Measurements from ENCODE around the gene CCDC136. TPM values are rescaled to one million over a fixed set of nuclear protein-coding genes. Genes with fewer than 3 reads are reported as not detected.

Gene CCDC136
- 1.4 to 2.2 TPM (median 2.1 TPM) in 5 replicates for total RNA-seq (2022; extraction: Qiagen RNA extraction)

GRCh38 chr7:128791121-128791971, at the start of gene CCDC136:
Gene CCDC136 (plus strand): TSS chr7:128791968. CDS start chr7:128792412, 444 bp downstream.

DNA sequence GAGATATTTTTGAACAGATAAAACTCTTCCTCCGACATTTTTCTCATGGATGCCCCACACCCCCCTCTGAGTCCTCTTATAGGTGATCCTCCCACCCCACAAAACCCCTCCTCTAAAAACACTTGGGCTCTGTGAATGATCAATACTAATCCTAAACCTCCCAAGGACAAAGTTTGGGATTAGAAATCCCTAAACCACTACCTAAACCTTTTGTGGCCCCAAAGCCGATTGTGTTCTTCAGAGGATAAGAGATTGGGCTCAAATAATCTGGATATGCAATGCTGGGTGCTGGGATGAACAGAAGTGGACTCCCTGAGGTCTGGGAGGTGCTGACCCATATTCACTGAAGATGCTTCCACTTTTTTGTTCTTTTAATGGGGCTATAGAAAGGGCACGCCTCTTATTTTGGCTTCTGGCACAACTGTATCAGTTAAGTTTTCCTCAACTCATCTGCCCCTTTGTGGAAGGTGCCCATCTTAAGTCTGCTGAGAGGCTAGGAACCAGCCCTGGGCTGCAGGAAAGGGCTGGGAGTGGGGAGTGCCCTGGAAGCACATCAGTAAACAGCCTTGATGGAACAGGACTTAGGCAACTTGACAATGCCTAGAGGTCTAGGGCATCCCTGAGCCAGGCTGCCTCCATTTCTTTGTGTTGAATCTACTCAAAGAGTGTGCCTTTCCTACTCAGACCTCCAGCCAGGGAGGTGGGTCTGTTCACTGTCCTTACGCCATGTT, 15.9 kb upstream of the CCDC136 start, which contains the start of gene OPN1SW:
TSS of gene OPN1SW (minus strand) at position 51 of the 731 bp plus-strand sequence. CDS start at position 38, 13 bp downstream.

GRCh38 chr7:128830231-128831177, 38.7 kb downstream of the CCDC136 start, which contains the start of gene FLNC:
Gene FLNC (plus strand): TSS chr7:128830406. CDS start chr7:128830638, 232 bp downstream.

GRCh38 chr7:128862571-128863432, 71.0 kb downstream of the CCDC136 start, which contains the start of gene ATP6V1F:
Gene ATP6V1F (plus strand): TSS chr7:128862856. CDS start chr7:128862905, 49 bp downstream.

Other genes with a start within 250 kb of the CCDC136 start
- 0.46 to 0.66 TPM (median 0.56 TPM) in 5 replicates for gene GARIN1A, start 119.7 kb upstream of the CCDC136 start, total RNA-seq (2022; extraction: Qiagen RNA extraction)
- gene CALU, start 52.6 kb upstream of the CCDC136 start, total RNA-seq (2022; extraction: Qiagen RNA extraction) = 143 to 189 TPM (median 180 TPM) in 5 replicates
- not detected in 5 replicates for gene OPN1SW, start 16.2 kb upstream of the CCDC136 start, total RNA-seq (2022; extraction: Qiagen RNA extraction)
- 2.9 to 6.0 TPM (median 3.9 TPM) in 5 replicates for gene FLNC, start 38.4 kb downstream of the CCDC136 start, total RNA-seq (2022; extraction: Qiagen RNA extraction)
- 238 to 300 TPM (median 251 TPM) in 5 replicates for gene ATP6V1F, start 70.9 kb downstream of the CCDC136 start, total RNA-seq (2022; extraction: Qiagen RNA extraction)
- gene KCP, start 118.7 kb downstream of the CCDC136 start, total RNA-seq (2022; extraction: Qiagen RNA extraction) = 0.07 to 0.22 TPM (median 0.15 TPM) in 5 replicates
- 11.9 to 16.6 TPM (median 15.9 TPM) in 5 replicates for gene IRF5, start 146.0 kb downstream of the CCDC136 start, total RNA-seq (2022; extraction: Qiagen RNA extraction)